Skin epidermis (tissue), 12 donors: ENCODE data around the gene LRCH2.
"Not testable (repeated sequence)": the region's sequence is repeated elsewhere in the genome, so short reads cannot be mapped to it uniquely, and the experiment has no call there.

Experiments
- H3K27ac ChIP-seq, 21 experiments: fragments of 200-600 bp; sonication (generic) in 11 of 21; one replicate each; pipeline ENCODE4 v1.5.0; 2020; ENCODE audit warnings: mild to moderate bottlenecking in 3 of 21, inconsistent platforms in 2 of 21, moderate library complexity in 2 of 21
- H3K4me3 ChIP-seq, 7 experiments: fragments of 200-600 bp; sonication (generic) in 2 of 7; one replicate each; pipeline ENCODE4 v1.5.0; 2020; ENCODE audit warnings: inconsistent platforms in 2 of 7, mild to moderate bottlenecking in 2 of 7, moderate library complexity in 1 of 7

Gene LRCH2

DNA sequence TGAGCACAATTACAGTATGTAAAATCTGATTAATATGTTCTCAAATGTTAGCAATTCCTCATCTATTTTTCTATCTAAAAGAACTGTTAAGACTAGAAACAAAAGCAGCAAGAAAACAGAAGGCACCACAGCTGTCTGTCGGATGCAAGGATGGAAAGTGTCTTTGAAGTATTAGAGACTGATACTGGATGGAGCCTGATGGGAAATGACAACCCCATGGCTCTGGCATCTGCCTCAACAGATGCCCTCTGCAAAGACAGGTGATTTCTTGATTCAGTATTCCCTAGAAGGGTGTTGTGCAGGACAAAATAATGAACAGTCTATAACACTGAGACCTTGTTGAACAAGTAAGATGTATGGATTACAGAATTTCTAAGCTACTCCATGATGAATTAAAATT is 19.7 kb downstream of the LRCH2 start:
- no peak overlapping the region for H3K4me3 ChIP-seq
- H3K27ac ChIP-seq, result no peak overlapping the region

GRCh38 chrX:115209547-115209946 is 24.3 kb downstream of the LRCH2 start:
- not testable (repeated sequence) for H3K27ac ChIP-seq, H3K4me3 ChIP-seq

DNA sequence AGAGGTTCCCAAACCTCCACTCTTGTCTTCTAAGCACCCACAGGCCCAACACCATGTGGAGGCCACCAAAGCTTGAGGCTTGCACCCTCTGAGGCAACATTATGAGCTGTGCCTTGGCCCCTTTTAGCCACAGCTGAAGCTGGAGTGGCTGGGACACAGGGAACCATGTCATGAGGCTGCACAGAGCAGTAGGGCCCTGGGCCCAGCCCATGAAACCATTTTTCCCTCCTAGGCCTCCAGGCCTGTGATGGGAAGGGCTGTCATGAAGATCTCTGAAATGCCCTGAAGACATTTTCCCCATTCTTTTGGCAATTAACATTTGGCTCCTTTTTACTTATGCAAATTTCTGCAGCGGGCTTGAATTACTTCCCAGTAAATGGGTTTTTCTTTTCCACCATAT is 29.9 kb downstream of the LRCH2 start:
- Histone ChIP-seq H3K27ac (no peak overlapping the region), H3K4me3 (no peak overlapping the region)

- no peak overlapping the region for H3K27ac ChIP-seq
- no peak overlapping the region for H3K4me3 ChIP-seq
These were observed 41.6 kb downstream of the LRCH2 start for GRCh38 chrX:115192244-115192700.

- Histone ChIP-seq H3K27ac (no peak overlapping the region), H3K4me3 (no peak overlapping the region)
These were observed 42.2 kb downstream of the LRCH2 start for GRCh38 chrX:115191490-115192243.

DNA sequence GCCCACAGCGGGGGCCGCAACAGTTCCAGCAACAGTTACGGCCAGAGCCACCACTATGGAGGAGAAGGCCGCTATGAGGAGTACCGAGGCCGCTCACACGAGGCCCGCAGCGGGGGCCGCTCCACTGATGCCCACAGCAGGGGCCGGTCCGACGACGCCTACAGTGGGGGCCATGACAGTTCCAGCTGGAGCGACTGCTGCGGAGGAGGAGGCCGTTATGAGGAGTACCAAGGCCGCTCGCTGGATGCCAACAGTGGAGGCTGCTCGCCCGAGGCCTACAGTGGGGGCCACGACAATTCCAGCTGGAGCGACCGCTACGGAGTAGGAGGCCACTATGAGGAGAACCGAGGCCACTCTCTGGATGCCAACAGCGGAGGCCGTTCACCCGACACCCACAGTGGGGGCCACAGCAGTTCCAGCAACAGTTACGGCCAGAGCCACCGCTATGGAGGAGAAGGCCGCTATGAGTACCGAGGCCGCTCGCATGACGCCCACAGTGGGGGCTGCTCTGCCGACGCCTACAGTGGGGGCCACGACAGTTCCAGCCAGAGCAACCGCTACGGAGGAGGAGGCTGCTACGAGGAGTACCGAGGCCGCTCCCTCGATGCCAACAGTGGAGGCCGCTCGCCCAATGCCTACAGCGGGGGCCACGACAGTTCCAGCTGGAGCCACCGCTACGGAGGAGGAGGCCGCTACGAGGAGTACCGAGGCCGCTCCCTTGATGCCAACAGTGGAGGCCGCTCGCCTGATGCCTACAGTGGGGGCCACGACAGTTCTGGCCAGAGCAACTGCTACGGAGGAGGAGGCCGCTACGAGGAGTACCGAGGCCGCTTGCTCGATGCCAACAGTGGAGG is 43.0 kb downstream of the LRCH2 start:
- Histone ChIP-seq H3K4me3 (no peak overlapping the region), H3K27ac (no peak overlapping the region)

GRCh38 chrX:115189646-115190635 is 44.0 kb downstream of the LRCH2 start:
- Histone ChIP-seq H3K27ac (no peak overlapping the region), H3K4me3 (no peak overlapping the region)

- Histone ChIP-seq H3K27ac (no peak within 1 kb of the TSS), H3K4me3 (no peak within 1 kb of the TSS)
These were observed 44.8 kb downstream of the LRCH2 start, which contains the start of gene RBMXL3 for GRCh38 chrX:115189110-115189509. RBMXL3 (plus strand) TSS chrX:115189410; CDS start chrX:115189442, 32 bp downstream.

GRCh38 chrX:115183980-115184379 is 49.9 kb downstream of the LRCH2 start:
- Histone ChIP-seq H3K4me3 (no peak overlapping the region), H3K27ac (no peak overlapping the region)

DNA sequence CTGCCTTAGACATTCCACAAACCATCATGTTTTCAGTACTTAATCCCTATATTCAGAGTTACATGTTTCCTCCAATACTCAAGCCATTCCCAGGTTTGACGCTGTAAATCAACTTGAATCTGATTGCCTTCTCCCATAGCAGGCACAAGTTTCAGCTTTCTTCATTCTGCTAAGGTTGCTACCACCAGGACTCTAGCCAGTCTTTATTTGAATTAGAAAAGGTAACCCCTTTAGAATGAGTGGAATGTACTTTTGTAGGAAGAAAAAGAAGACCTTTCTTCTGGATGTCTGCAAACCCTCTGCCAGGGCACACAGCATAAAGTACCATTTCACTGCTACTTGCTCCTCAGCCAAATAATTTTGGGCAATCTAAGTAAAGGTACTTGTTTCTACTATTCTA is 55.4 kb downstream of the LRCH2 start:
- no peak overlapping the region for H3K27ac ChIP-seq
- H3K4me3 ChIP-seq, result no peak overlapping the region

- Histone ChIP-seq H3K4me3 (no peak overlapping the region), H3K27ac (no peak overlapping the region)
These were observed 56.0 kb downstream of the LRCH2 start for GRCh38 chrX:115177932-115178331.

DNA sequence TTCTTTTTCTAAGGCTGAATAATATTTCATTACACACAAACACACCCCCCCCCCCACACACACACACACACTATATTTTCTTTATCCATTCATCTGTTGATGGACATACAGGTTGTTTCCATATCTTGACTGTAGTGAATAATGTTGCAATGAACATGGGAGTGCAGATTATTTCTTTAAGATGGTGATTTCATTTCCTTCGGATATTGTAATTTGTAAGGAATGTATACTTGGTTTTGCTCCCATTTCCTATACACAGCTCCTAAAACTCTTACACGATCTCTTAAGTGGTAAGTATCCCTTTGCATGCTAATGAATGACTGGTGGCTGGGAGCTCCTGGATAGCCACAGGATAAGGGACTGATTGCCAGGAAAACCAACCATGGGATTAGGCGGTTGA is 59.3 kb downstream of the LRCH2 start:
- Histone ChIP-seq H3K27ac (no peak overlapping the region), H3K4me3 (no peak overlapping the region)

- no peak overlapping the region for H3K4me3 ChIP-seq
- H3K27ac ChIP-seq, result no peak overlapping the region
These were observed 60.7 kb downstream of the LRCH2 start for GRCh38 chrX:115173181-115173580.

GRCh38 chrX:115147220-115147619 is 86.7 kb downstream of the LRCH2 start:
- H3K27ac ChIP-seq, result no peak overlapping the region

DNA sequence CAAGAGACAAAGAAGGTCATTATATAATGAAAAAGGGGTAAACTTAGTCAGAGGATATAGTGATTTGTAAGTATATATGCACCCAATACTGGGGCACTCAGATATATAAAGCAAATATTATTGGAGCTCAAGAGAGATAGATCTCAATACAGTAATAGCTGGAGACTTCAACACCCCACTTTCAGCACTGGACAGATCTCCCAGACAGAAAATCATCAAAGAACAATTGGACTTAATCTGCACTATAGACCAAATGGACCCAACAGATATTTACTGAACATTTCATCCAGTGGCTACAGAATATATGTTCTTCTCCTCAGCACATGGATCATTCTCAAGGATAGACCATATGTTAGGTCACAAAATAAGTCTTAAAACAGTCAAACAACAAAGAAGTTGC is 91.8 kb downstream of the LRCH2 start:
- Histone ChIP-seq H3K4me3 (no peak overlapping the region), H3K27ac (no peak overlapping the region)

More at GRCh38 chrX:115147220-115147619, 86.7 kb downstream of the LRCH2 start:
- H3K4me3 ChIP-seq, result no peak overlapping the region

DNA sequence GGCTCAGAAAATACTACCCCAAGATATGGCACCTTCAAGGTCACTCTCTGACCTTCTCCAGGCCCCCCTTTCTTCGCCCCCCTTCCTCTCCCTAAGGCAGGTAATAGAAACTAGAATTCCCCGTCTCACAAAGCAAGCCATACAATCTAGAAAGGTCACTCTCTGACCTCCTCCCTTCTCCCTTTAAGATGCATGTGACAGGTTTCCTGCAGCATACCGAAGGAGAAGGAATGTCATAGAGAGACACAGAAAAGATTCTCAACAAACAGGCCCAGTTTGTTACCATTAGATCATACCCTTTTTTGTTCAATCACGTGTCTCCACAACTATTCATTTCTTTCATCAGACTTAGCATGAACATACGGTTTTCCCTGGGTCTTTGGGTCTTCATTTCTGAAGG is 95.9 kb downstream of the LRCH2 start:
- Histone ChIP-seq H3K4me3 (no peak overlapping the region), H3K27ac (no peak overlapping the region)

DNA sequence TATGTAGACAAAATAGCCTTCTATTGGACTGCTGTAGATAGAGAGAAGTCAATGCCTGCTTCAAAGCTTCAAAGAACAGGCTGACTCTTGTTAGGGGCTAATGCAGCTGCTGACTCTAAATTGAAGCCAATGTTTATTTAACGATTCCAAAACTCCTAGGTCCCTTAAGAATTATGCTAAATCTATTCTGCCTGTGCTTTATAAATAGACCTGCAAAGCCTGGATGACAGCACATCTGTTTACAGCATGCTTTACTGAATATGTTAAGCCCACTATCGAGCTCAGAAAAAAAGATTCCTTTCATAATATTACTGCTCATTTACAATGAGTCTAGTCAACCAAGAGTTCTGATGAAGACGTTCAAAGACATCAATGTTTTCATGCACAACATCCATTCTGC is 99.5 kb downstream of the LRCH2 start:
- no peak overlapping the region for H3K4me3 ChIP-seq
- no peak overlapping the region for H3K27ac ChIP-seq

GRCh38 chrX:115112411-115112810 is 121.5 kb downstream of the LRCH2 start:
- Histone ChIP-seq H3K4me3 (no peak overlapping the region), H3K27ac (no peak overlapping the region)

GRCh38 chrX:115098897-115099296 is 135.0 kb downstream of the LRCH2 start:
- Histone ChIP-seq H3K4me3 (no peak overlapping the region), H3K27ac (no peak overlapping the region)

DNA sequence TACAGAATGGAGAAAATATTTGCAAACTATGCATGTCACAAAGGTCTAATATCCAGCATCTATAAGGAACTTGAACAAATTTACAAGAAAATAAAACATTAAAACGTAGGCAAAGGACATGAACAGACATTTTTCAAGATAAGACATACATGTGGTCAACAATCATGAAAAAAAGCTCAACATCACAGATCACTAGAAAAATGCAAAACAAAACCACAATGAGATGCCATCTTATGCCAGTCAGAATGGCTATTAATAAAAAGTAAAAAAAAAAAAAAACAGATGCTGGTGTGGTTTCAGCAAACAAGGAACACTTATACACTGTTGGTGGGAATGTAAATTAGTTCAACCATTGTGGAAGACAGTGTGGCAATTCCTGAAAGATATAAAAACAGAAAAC is 140.7 kb downstream of the LRCH2 start:
- Histone ChIP-seq H3K4me3 (no peak overlapping the region), H3K27ac (no peak overlapping the region)
